Uterus (tissue), 4 donors: Measurements from ENCODE around the gene CFAP210. TPM values are rescaled to one million over a fixed set of nuclear protein-coding genes. Genes with fewer than 3 reads are reported as not detected.
"Not testable (repeated sequence)": the region's sequence is repeated elsewhere in the genome, so short reads cannot be mapped to it uniquely, and the experiment has no call there.

Source experiments
- DNase-seq, 2 donors: peaks; one replicate each; pipeline ENCODE4 v3.0.0-alpha.2; 2019 to 2020
- H3K27ac ChIP-seq, 2 donors: fragments of 200-600 bp; sonication (generic); 1 replicate in 1 of 2; 2 replicates in 1 of 2; pipeline ENCODE4 v1.5.1; 2016 to 2018
- H3K27me3 ChIP-seq, 2 donors: fragments of 200-600 bp; sonication (generic); one replicate each; pipeline ENCODE4 v1.5.1; 2018 to 2019; ENCODE audit warnings: control low read depth in 1 of 2
- H3K36me3 ChIP-seq, 2 donors: fragments of 200-600 bp; sonication (generic); one replicate each; pipeline ENCODE4 v1.5.1; 2019; ENCODE audit warnings: control low read depth in 1 of 2
- H3K4me1 ChIP-seq, 2 donors: fragments of 200-600 bp; sonication (generic); one replicate each; pipeline ENCODE4 v1.5.1; 2018 to 2019; ENCODE audit warnings: control low read depth in 1 of 2
- H3K4me3 ChIP-seq, 2 donors: fragments of 200-600 bp; sonication (generic); 1 replicate in 1 of 2; 2 replicates in 1 of 2; pipeline ENCODE4 v1.5.1; 2018 to 2019; ENCODE audit warnings: mild to moderate bottlenecking in 1 of 2
- H3K9me3 ChIP-seq, 2 donors: fragments of 200-600 bp; sonication (generic); one replicate each; pipeline ENCODE4 v1.5.1; 2019; ENCODE audit warnings: control low read depth in 1 of 2
- POLR2A ChIP-seq, 2 donors: fragments of 450-650 bp; IDR thresholded peaks; one replicate each; pipeline ENCODE4 v1.6.1; 2016; ENCODE audit warnings: antibody characterized with exemption in 2 of 2, mild to moderate bottlenecking in 1 of 2, moderate library complexity in 1 of 2
- intact Hi-C: fragments of 100-400 bp; cut with DNase I; formaldehyde crosslinking; loops from one replicate; pipeline ENCODE4 v1.15.1; 2023; ENCODE audit warnings: low total_unique reads
- total RNA-seq, 4 donors: library from RNA; depleted of rRNA in 3 of 4; stranded (reverse); fragments of >200 nt in 3 of 4; gene quantifications; one replicate each; pipeline versions ENCODE4 v1.1.0 to v1.2.4, GENCODE V29; 2014 to 2023
- TF ChIP-seq, protein P1 (sequence below), 4 experiments: fragments of 200-600 bp in 2 of 4; fragments of 450-650 bp in 2 of 4; sonication (generic) in 2 of 4; IDR thresholded peaks; one replicate each; pipeline ENCODE4 v1.5.1; 2016 to 2019; ENCODE audit warnings: antibody characterized with exemption in 4 of 4, mild to moderate bottlenecking in 2 of 4, moderate library complexity in 1 of 4
- donor health status: DM: yes; HTN: yes; CAD: no.

The CFAP210 gene
- total RNA-seq, 4 donors from 2014 or later = 0.64 to 3.3 TPM; not detected in 2

DNA sequence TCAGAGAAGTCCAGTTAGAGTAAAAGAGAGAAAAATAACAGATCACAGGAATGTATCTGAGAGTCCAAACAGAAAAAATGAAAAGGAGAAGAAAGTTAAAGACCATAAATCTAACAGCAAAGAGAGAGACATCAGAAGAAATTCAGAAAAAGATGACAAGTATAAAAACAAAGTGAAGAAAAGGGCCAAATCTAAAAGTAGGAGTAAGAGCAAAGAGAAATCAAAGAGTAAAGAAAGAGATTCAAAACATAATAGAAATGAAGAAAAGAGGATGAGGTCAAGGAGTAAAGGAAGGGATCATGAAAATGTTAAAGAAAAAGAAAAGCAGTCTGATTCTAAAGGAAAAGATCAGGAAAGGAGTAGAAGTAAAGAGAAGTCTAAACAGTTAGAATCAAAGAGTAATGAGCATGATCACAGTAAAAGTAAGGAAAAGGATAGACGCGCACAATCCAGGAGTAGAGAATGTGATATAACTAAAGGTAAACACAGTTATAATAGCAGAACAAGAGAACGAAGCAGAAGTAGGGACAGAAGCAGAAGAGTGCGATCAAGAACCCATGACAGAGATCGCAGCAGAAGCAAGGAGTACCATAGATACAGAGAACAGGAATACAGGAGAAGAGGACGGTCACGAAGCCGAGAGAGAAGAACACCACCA lies 57.6 kb downstream of the CFAP210 start:
- Histone ChIP-seq H3K4me3 (no peak overlapping the region), H3K36me3 (no peaks in the 10 kb centered on the region), H3K4me1 (no peaks in the 10 kb centered on the region), H3K27me3 (no peaks in the 10 kb centered on the region), H3K9me3 (no peaks in the 10 kb centered on the region), H3K27ac (no peak overlapping the region)
- intact Hi-C loops = no loop called here
- TF ChIP-seq, protein P1, sequence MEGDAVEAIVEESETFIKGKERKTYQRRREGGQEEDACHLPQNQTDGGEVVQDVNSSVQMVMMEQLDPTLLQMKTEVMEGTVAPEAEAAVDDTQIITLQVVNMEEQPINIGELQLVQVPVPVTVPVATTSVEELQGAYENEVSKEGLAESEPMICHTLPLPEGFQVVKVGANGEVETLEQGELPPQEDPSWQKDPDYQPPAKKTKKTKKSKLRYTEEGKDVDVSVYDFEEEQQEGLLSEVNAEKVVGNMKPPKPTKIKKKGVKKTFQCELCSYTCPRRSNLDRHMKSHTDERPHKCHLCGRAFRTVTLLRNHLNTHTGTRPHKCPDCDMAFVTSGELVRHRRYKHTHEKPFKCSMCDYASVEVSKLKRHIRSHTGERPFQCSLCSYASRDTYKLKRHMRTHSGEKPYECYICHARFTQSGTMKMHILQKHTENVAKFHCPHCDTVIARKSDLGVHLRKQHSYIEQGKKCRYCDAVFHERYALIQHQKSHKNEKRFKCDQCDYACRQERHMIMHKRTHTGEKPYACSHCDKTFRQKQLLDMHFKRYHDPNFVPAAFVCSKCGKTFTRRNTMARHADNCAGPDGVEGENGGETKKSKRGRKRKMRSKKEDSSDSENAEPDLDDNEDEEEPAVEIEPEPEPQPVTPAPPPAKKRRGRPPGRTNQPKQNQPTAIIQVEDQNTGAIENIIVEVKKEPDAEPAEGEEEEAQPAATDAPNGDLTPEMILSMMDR (IDR thresholded peaks at IDR 0.05) = no peak
- TF ChIP-seq POLR2A (IDR thresholded peaks at IDR 0.05) = no peak
- DNase-seq = no peak

DNA sequence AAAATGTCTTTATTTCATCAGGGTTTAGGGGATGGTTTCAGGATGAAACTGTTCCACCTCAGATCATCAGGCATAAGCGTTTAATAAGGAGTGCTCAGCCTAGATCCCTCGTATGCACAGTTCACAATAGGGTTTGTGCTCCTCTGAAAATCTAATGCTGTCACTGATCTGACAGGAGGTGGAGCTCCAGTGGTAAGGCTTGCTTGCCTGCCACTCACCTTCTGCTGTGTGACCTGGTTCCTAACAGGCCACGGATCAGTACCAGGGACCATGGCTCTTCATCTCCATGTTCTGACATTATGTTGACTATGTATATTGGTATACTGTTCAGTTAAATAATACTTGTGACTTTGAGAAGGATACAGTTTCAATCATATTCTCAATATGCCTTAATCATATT lies 68.4 kb downstream of the CFAP210 start:
- no peak for DNase-seq
- no peaks in the 10 kb centered on the region for H3K27me3 ChIP-seq
- no peak overlapping the region for H3K4me3 ChIP-seq
- intact Hi-C loops = no loop called here
- no peaks in the 10 kb centered on the region for H3K4me1 ChIP-seq
- H3K36me3 ChIP-seq = no peaks in the 10 kb centered on the region
- H3K27ac ChIP-seq = no peak overlapping the region
- no peak for TF ChIP-seq POLR2A (IDR thresholded peaks at IDR 0.05)
- H3K9me3 ChIP-seq = no peaks in the 10 kb centered on the region

DNA sequence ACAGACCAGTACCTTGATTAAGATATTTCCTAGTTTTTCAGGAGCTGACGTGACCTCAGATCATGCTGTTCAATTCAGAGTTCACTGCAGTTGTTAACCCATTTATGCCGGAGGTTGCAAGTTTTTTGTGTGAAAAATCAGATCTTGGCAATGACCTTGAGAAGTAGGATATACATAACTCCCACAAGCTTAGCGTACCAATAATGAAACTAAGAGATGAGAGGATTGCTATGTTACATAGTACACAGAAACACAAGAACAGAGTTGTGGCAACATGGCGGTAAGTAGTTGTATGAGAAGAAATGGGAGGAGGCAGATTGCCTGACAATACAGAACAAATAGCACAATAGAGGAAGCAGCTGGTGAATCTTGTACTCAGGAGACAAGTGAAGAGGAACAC lies 71.0 kb downstream of the CFAP210 start:
- Histone ChIP-seq H3K27me3 (no peaks in the 10 kb centered on the region), H3K4me3 (no peak overlapping the region), H3K27ac (no peak overlapping the region), H3K4me1 (no peaks in the 10 kb centered on the region), H3K36me3 (no peaks in the 10 kb centered on the region), H3K9me3 (no peaks in the 10 kb centered on the region)
- intact Hi-C loops = no loop called here
- TF ChIP-seq, protein P1 (IDR thresholded peaks at IDR 0.05) = no peak
- no peak for TF ChIP-seq POLR2A (IDR thresholded peaks at IDR 0.05)
- DNase-seq = no peak

DNA sequence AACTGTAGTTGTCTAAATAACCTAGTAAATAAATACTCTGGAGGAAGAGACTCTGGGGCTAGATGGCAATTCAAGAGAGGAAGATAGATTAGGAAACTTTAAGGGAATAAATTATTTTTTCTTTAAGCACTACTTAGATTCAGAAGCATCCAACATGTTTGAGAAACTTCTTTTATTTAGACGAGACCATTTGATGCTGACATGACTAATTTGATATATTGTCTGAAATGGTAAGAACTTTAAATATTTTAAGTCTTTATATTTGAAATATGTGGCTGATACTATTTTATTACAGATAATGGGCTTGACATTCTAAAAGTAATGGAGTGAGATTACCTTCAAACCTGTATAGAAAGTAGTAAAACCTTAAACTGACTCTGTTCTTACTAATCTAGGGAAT lies 73.7 kb downstream of the CFAP210 start:
- H3K4me1 ChIP-seq = no peaks in the 10 kb centered on the region
- no peak overlapping the region for H3K27ac ChIP-seq
- DNase-seq = no peak
- no peak for TF ChIP-seq POLR2A (IDR thresholded peaks at IDR 0.05)
- TF ChIP-seq, protein P1 (IDR thresholded peaks at IDR 0.05) = no peak
- H3K36me3 ChIP-seq = no peaks in the 10 kb centered on the region
- no peaks in the 10 kb centered on the region for H3K9me3 ChIP-seq
- intact Hi-C loops = no loop called here
- H3K27me3 ChIP-seq = no peaks in the 10 kb centered on the region
- H3K4me3 ChIP-seq = no peak overlapping the region

DNA sequence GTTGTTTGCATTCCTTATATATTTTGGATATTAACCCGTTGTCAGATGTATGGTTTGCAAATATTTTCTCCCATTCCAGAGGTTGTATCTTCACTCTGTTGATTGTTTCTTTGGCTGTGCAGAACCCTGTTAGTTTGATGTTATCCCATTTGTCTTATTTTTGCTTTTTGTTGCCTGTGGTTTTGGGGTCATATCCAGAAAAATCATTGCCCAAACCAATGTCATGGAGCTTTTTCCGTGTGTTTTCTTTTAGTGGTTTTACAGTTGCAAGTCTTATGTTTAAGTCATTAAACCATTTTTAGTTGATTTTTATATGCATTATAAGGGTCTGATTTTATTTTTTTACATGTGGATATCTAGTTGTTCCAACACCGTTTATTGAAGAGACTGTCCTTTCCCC lies 74.3 kb downstream of the CFAP210 start:
- H3K27ac ChIP-seq = no peak overlapping the region
- no peak for DNase-seq
- no peaks in the 10 kb centered on the region for H3K36me3 ChIP-seq
- H3K27me3 ChIP-seq = no peaks in the 10 kb centered on the region
- H3K9me3 ChIP-seq = no peaks in the 10 kb centered on the region
- TF ChIP-seq, protein P1 (IDR thresholded peaks at IDR 0.05) = no peak
- TF ChIP-seq POLR2A (IDR thresholded peaks at IDR 0.05) = no peak
- no peak overlapping the region for H3K4me3 ChIP-seq
- intact Hi-C loops = no loop called here
- H3K4me1 ChIP-seq = no peaks in the 10 kb centered on the region

DNA sequence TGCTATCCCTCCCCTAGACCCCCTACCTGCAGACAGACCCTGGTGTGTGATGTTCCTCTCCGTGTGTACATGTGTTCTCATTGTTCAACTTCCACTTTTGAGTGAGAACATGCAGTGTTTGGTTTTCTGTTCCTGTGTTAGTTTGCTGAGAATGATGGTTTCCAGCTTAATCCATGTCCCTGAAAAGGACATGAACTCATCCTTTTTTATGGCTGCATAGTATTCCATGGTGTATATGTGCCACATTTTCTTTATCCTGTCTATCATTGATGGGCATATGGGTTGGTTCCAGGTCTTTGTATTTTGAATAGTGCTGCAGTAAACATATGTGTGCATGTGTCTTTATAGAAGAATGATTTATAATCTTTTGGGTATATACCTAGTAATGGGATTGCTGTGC lies 78.2 kb downstream of the CFAP210 start:
- DNase-seq, H3K27ac ChIP-seq, H3K4me3 ChIP-seq, H3K9me3 ChIP-seq, H3K36me3 ChIP-seq, H3K4me1 ChIP-seq, H3K27me3 ChIP-seq, intact Hi-C loops: not testable (repeated sequence)
